Activated CD4-positive, alpha-beta T cell treated with anti-CD3 and anti-CD28 coated beads, Interleukin-2, amount 10 ng/mL, durations not matched to agents 24 days and 14 days (primary cell): Measurements from ENCODE around the gene MT1G. TPM values are rescaled to one million over a fixed set of nuclear protein-coding genes. Genes with fewer than 3 reads are reported as not detected.
A peak's percentile ranks its signal among the peaks of the same experiment; 100 is the strongest.
"Not testable (repeated sequence)": the region's sequence is repeated elsewhere in the genome, so short reads cannot be mapped to it uniquely, and the experiment has no call there.

Experiments used
- DNase-seq: peaks from one replicate; pipeline ENCODE4 v3.0.0; 2022
- H3K27ac Mint-ChIP-seq: one replicate; pipeline ENCODE4 v1.8.0; 2022; ENCODE audit warnings: mild to moderate bottlenecking, mixed read lengths
- H3K27me3 Mint-ChIP-seq: one replicate; pipeline ENCODE4 v1.8.0; 2022; ENCODE audit warnings: mixed read lengths
- H3K36me3 Mint-ChIP-seq: one replicate; pipeline ENCODE4 v1.8.0; 2022; ENCODE audit warnings: low read depth, mild to moderate bottlenecking, mixed read lengths
- H3K4me1 Mint-ChIP-seq: one replicate; pipeline ENCODE4 v1.8.0; 2021; ENCODE audit warnings: mixed read lengths
- H3K4me3 Mint-ChIP-seq: one replicate; pipeline ENCODE4 v1.8.0; 2022; ENCODE audit warnings: mild to moderate bottlenecking, moderate library complexity, mixed read lengths
- H3K9me3 Mint-ChIP-seq: one replicate; pipeline ENCODE4 v1.8.0; 2021; ENCODE audit warnings: mixed read lengths
- intact Hi-C: fragments of 100-400 bp; cut with micrococcal nuclease; formaldehyde crosslinking; loops from one replicate; pipeline ENCODE4 v1.15.1; 2023
- total RNA-seq: library from RNA; stranded (reverse); gene quantifications from 2 replicates; pipeline ENCODE4 v1.2.3, GENCODE V29; 2022

The MT1G gene
- total RNA-seq, 1 donor from 2014 or later = 24.5 TPM

- Mint-ChIP-seq H3K27me3 (peaks cover 45% of the 10 kb centered on the region), H3K4me1 (peaks cover 39% of the 10 kb centered on the region)
- H3K9me3 Mint-ChIP-seq, H3K4me3 Mint-ChIP-seq, H3K27ac Mint-ChIP-seq, H3K36me3 Mint-ChIP-seq, intact Hi-C loops, DNase-seq: not testable (repeated sequence)
These were observed 2.3 kb downstream of the MT1G start for GRCh38 chr16:56665286-56666261.

- peaks cover 5% of the 10 kb centered on the region for H3K36me3 Mint-ChIP-seq
These were observed 3.4 kb downstream of the MT1G start for GRCh38 chr16:56664506-56664905.

GRCh38 chr16:56662357-56663354, 5.2 kb downstream of the MT1G start:
- Mint-ChIP-seq H3K9me3 (no peaks in the 10 kb centered on the region), H3K4me1 (peaks cover 27% of the 10 kb centered on the region), H3K4me3 (peak overlapping the region; percentile 85), H3K27ac (peak overlapping the region; percentile 86), H3K36me3 (peaks cover 3% of the 10 kb centered on the region), H3K27me3 (peaks cover 21% of the 10 kb centered on the region)
- intact Hi-C loops = loop anchor here (2.0 kb wide), 1 partner anchor 20 kb away; no protein-coding TSS in a partner anchor
- peak; percentile 80 for DNase-seq

More at GRCh38 chr16:56664506-56664905, 3.4 kb downstream of the MT1G start:
- peaks cover 36% of the 10 kb centered on the region for H3K27me3 Mint-ChIP-seq
- intact Hi-C loops = no loop called here
- no peaks in the 10 kb centered on the region for H3K9me3 Mint-ChIP-seq
- H3K4me3 Mint-ChIP-seq = no peak overlapping the region
- peaks cover 36% of the 10 kb centered on the region for H3K4me1 Mint-ChIP-seq
- no peak for DNase-seq
- H3K27ac Mint-ChIP-seq = no peak overlapping the region

GRCh38 chr16:56658327-56658875, 9.5 kb downstream of the MT1G start:
- H3K27me3 Mint-ChIP-seq = peaks cover 11% of the 10 kb centered on the region
- intact Hi-C loops = no loop called here
- no peak for DNase-seq
- no peaks in the 10 kb centered on the region for H3K9me3 Mint-ChIP-seq
- peak overlapping the region; percentile 92 for H3K4me3 Mint-ChIP-seq
- peak overlapping the region; percentile 85 for H3K27ac Mint-ChIP-seq
- peaks cover 20% of the 10 kb centered on the region for H3K4me1 Mint-ChIP-seq
- peaks cover 3% of the 10 kb centered on the region for H3K36me3 Mint-ChIP-seq

- peak within 1 kb of the TSS; percentile 85 for H3K27ac Mint-ChIP-seq
- DNase-seq = peak; percentile 87
- peaks cover 14% of the 10 kb centered on the region for H3K27me3 Mint-ChIP-seq
- intact Hi-C loops = loop anchor here (1.0 to 2.0 kb wide), 2 partner anchors 25 to 49 kb away; partner anchors contain the start of genes MT1X and MT2A
- peak within 1 kb of the TSS; percentile 92 for H3K4me3 Mint-ChIP-seq
- no peaks in the 10 kb centered on the region for H3K9me3 Mint-ChIP-seq
- peaks cover 3% of the 10 kb centered on the region for H3K36me3 Mint-ChIP-seq
- peaks cover 18% of the 10 kb centered on the region for H3K4me1 Mint-ChIP-seq
These were observed 10.1 kb downstream of the MT1G start, which contains the start of gene MT1F for GRCh38 chr16:56657555-56658326. Gene MT1F (plus strand): TSS chr16:56657959. CDS start chr16:56658059, 100 bp downstream.

GRCh38 chr16:56653218-56653617, 14.6 kb downstream of the MT1G start:
- no peaks in the 10 kb centered on the region for H3K36me3 Mint-ChIP-seq
- intact Hi-C loops = no loop called here
- H3K27ac Mint-ChIP-seq = no peak overlapping the region
- H3K9me3 Mint-ChIP-seq = no peaks in the 10 kb centered on the region
- peaks cover 30% of the 10 kb centered on the region for H3K27me3 Mint-ChIP-seq
- no peak for DNase-seq
- H3K4me1 Mint-ChIP-seq = peaks cover 8% of the 10 kb centered on the region
- H3K4me3 Mint-ChIP-seq = no peak overlapping the region

GRCh38 chr16:56652600-56652999, 15.3 kb downstream of the MT1G start:
- Mint-ChIP-seq H3K9me3 (no peaks in the 10 kb centered on the region), H3K4me3 (no peak overlapping the region), H3K36me3 (no peaks in the 10 kb centered on the region), H3K27me3 (peaks cover 34% of the 10 kb centered on the region), H3K27ac (no peak overlapping the region), H3K4me1 (peaks cover 4% of the 10 kb centered on the region)
- DNase-seq = no peak
- intact Hi-C loops = no loop called here

GRCh38 chr16:56651586-56651985, 16.3 kb downstream of the MT1G start, which contains the start of gene MT1B:
Gene MT1B (plus strand): TSS chr16:56651886. CDS start chr16:56651954, 68 bp downstream.
- H3K36me3 Mint-ChIP-seq = no peaks in the 10 kb centered on the region
- no peak within 1 kb of the TSS for H3K4me3 Mint-ChIP-seq
- no peak within 1 kb of the TSS for H3K27ac Mint-ChIP-seq
- DNase-seq = no peak
- no peaks in the 10 kb centered on the region for H3K4me1 Mint-ChIP-seq
- peaks cover 41% of the 10 kb centered on the region for H3K27me3 Mint-ChIP-seq
- no peaks in the 10 kb centered on the region for H3K9me3 Mint-ChIP-seq
- intact Hi-C loops = no loop called here

- Mint-ChIP-seq H3K9me3 (no peaks in the 10 kb centered on the region), H3K36me3 (no peaks in the 10 kb centered on the region), H3K27ac (no peak overlapping the region), H3K27me3 (peaks cover 50% of the 10 kb centered on the region), H3K4me1 (no peaks in the 10 kb centered on the region), H3K4me3 (no peak overlapping the region)
- DNase-seq = no peak
- intact Hi-C loops = no loop called here
These were observed 18.0 kb downstream of the MT1G start for GRCh38 chr16:56649820-56650219.

GRCh38 chr16:56649271-56649670, 18.6 kb downstream of the MT1G start:
- Mint-ChIP-seq H3K9me3 (no peaks in the 10 kb centered on the region), H3K4me3 (no peak overlapping the region), H3K36me3 (no peaks in the 10 kb centered on the region), H3K27me3 (peaks cover 51% of the 10 kb centered on the region), H3K4me1 (peaks cover 3% of the 10 kb centered on the region), H3K27ac (no peak overlapping the region)
- intact Hi-C loops = no loop called here
- no peak for DNase-seq

- Mint-ChIP-seq H3K4me3 (no peak overlapping the region), H3K4me1 (peaks cover 15% of the 10 kb centered on the region), H3K9me3 (no peaks in the 10 kb centered on the region), H3K36me3 (no peaks in the 10 kb centered on the region), H3K27me3 (peaks cover 50% of the 10 kb centered on the region), H3K27ac (no peak overlapping the region)
- no peak for DNase-seq
- intact Hi-C loops = no loop called here
These were observed 20.0 kb downstream of the MT1G start for GRCh38 chr16:56647641-56648431.

GRCh38 chr16:56645838-56646237, 22.0 kb downstream of the MT1G start:
- Mint-ChIP-seq H3K9me3 (no peaks in the 10 kb centered on the region), H3K27me3 (peaks cover 51% of the 10 kb centered on the region), H3K27ac (no peak overlapping the region), H3K4me1 (peaks cover 20% of the 10 kb centered on the region), H3K36me3 (no peaks in the 10 kb centered on the region), H3K4me3 (no peak overlapping the region)
- no peak for DNase-seq
- intact Hi-C loops = no loop called here
